HG02870 (cell line): ENCODE measurements around the gene HLCS.

Experiments
- ATAC-seq: cut with Tn5 transposase; IDR thresholded peaks from one replicate; pipeline ENCODE4 v1.9.1; 2021; ENCODE audit warnings: mild to moderate bottlenecking, moderate library complexity; ENCODE audit not compliant: unreplicated experiment

Gene HLCS

DNA sequence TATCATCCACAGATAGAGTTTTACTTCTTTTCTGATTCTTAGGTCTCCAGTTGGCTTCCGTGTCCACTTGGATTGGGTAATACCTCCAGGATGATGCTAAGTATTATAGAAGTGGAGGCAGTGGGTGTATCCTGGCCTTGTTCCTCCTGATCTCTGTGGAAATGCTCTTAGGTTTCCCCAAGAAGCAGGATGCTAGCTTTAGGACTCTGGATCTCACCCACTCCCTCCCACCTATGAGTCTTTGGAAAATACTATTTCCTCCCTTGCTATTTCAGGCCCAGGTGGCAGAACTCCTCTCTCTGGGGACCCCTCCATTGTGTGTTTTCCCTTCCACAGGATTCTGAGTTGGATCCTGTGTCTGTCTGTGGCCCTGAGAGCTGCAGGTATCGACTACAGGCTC, 180.9 kb downstream of the HLCS start:
- no peak for ATAC-seq

DNA sequence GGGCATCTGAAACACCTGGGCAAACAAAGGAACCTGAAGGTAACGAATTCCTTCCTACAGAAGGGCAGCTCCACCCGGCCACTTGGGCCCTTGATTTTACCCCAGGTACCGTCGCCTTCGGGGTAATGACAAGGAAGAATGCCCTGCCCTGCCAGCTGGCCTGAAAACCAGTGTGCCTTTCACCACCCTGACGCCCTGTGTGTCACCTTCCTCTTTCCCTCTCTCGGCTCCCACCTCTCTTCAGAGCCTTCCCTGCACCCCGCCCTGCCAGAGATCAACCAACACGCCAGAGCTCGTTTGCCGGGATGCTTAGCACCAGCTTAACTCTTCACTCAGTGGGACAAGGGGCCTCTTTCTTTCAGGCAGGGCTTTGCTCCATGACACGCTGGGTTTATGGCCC, 181.5 kb downstream of the HLCS start:
- ATAC-seq, result no peak

GRCh38 chr21:36783612-36784374, 182.7 kb downstream of the HLCS start:
- no peak for ATAC-seq

DNA sequence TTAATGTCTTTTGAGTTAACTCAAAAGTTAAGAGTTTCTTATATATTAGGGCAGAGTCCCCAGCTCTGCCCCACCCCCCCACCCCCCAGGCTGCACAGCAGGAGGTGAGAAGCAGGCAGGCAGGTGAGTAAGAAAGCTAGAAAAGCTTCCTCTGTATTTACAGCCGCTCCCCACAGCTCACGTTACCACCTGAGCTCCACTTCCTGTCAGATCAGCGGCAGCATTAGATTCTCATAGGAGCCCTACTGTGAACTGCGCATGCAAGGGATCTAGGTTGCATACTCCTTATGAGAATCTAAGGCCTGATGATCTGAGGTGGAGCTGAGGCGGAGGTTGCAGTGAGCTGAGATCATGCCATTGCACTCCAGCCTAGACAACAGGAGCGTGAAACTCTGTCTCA, 185.6 kb downstream of the HLCS start:
- ATAC-seq, result no peak

- ATAC-seq, result no peak
These were observed 189.4 kb downstream of the HLCS start for GRCh38 chr21:36776981-36777617.

DNA sequence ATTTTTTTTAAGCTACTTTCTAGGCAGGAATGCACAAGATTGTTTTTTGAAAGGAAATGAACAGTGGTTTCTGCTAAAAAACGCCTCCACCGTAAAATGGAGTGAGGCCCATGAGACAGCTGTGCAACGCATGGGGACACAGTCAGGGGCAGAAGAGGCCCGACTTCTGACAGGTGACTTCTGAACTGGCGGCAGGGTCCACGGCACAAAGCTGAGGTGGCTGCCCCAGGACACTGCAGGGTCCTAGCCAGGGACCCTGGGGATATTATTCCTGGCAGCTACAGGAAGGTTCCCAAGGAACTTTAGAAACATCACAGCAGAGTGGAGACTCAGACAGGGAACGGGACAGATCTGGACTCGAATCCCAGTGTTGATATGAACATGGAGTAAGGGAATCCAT, 192.5 kb downstream of the HLCS start:
- ATAC-seq, result no peak

- no peak for ATAC-seq
These were observed 193.4 kb downstream of the HLCS start for GRCh38 chr21:36773117-36773516.

- no peak for ATAC-seq
These were observed 197.2 kb downstream of the HLCS start for GRCh38 chr21:36769051-36769839.

DNA sequence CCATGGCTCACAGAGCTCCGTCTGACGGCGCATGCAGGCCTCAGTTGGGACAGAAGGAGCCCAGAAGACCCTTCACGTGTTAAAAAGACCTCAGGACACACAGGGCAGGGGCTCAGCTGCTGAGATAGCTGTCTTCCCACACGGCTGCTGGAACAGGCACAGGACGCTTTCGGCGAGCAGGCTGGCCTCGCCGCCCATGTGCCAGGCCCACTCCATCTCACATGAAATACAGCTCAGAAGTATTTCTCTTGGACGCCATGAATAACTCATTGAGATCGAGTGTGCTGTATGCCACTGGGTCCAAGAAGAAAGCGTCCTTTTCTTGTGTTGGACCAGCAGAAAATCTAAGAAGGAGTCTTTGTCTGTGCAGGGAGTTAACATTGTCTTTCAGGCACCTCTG, 198.0 kb downstream of the HLCS start:
- ATAC-seq, result no peak

DNA sequence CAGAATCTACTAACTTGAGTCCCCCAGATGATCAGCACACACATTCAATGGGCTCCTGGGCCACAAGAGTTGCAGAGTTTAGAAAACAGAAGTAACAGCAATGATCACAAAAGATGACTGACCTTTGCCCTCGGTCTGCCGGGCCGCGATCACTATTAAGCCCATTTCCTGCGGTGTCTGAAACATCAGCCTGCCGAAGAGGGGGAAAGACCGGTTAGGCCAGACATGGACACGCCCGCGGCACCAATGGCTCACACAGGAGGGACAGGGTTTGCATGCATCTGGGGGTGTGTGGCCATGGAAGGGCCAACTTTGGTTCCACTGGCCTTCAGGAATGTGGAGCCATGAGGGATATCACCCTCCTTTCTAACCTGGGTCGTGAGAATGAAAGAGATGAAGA, 199.4 kb downstream of the HLCS start:
- no peak for ATAC-seq

DNA sequence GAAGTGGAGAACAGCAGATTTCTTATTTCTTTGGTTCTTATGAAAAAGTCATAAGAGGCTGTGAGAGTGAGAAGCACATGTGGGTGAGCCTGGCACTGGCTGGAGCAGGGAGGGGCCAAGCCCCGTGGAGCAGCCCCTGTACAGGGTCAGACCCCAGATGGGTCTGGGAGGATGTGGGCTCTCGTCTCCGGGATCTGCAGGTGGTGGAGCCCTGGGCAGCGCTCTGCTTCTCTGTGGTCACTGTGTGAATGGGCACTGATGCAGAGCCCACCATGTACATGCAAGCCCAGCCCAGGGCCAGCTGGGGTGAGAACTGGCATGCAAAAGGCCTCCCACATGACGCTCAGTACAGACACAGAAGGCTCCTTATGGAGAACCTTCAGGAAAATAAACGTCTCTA, 200.0 kb downstream of the HLCS start:
- ATAC-seq, result no peak

DNA sequence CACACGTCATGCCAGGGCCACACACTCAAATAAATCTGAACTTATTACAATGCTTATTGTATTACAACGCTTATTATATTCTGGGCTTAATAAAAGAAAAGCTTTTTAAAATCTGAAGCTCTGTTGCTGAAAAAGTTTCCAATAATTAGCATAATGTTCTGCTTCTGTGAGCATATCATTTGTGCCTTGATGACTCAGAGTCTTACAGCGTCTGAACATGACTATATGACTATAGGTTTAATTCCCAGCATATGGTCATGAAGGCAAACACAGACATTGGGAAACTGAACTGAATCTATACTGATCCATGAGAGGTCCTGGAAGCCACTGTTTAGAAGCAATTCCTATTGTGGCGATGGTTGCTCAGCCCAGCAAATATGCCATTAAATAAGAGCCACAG, 201.2 kb downstream of the HLCS start:
- ATAC-seq, result no peak

DNA sequence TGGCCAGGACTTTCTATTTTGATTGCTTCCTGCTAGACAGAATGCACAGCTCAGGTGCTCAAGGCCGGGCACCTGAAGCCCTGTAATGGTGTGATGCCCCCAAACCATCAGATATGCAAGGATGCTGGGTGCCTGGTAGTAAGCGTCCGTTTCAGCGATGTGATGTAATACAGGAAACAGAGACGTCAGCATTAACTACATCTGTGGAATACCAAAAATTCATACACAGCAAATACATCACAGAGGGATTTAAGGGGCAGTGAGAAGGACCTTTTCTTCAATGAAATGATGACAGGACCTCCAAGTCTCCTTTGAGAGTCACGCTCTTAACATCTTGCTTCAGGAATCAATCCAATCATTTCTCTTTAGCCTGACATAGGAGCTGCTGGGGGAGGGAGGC, 203.2 kb downstream of the HLCS start:
- ATAC-seq, result no peak

GRCh38 chr21:36762642-36763041, 203.8 kb downstream of the HLCS start:
- no peak for ATAC-seq

GRCh38 chr21:36761685-36762084, 204.8 kb downstream of the HLCS start:
- ATAC-seq, result no peak

GRCh38 chr21:36759348-36760083, 207.0 kb downstream of the HLCS start:
- no peak for ATAC-seq

DNA sequence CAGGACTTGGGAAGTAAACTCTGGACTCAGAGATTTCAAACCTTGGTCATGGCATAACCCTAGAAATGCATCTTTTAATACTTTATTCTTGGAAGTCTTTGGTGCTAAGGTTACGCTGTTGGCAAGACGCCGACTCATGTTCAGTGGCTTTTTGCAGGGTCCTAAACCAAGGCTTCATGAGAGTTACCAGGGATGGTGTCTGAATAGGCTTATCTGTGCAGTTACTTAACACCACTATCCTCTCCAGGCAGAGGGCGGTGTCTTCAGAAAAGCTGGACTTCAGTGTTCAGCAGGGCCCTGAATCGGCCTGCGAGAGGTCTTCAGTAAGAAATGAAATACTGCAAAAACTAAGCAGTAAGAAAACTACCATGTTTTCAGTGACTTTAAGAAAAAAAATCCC, 209.3 kb downstream of the HLCS start:
- no peak for ATAC-seq

DNA sequence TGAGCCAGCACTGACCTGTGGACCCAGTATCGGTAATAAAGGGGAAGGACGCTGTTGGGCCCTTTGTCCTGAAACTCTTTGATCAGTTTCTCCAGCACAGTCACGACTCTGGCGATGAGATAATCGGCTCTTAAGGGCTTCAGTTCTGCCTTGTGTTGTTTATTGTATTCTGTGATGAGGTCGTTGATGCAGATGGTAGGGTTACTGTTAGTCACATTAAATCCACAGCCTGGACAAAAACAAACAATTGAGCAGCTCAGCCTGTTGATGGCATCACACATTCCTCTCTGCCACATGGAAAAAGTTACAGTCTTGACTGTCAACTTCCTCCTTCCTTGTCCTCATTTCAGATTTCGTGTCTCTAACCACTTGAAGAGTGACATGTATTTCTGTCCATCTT, 209.9 kb downstream of the HLCS start:
- ATAC-seq, result no peak

DNA sequence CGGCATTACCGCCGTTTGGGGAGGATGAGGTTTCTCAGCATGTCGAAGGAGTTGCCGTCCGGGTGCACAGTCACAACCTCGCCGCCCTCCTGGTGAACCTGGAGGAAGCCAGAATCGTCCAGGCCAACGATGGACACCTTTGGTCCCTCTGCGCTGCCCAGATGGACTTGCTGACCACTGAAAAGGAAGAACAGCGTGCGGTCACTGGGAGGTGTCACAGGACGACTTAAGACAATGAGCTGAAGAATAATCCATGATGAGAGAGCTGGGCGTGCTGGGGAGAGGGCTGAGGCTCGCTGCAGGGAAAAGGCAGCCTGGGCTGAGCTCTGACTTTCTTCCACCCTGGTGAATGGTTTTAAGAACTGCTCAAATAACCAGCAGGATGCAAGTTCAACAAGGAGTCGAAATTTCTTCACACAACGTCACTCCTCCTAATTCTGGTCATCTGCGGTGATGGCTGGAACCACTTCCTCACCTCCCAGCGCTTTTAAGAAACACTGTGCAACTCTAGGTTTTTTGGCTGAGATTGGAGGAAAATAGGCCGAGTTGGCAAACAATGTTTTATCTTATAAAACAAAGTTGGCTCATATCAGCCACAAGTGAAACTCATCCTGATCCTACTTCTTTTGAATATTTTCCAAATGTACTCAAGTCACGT, 212.1 kb downstream of the HLCS start:
- ATAC-seq, result no peak

- no peak for ATAC-seq
These were observed 212.9 kb downstream of the HLCS start for GRCh38 chr21:36753556-36753955.

DNA sequence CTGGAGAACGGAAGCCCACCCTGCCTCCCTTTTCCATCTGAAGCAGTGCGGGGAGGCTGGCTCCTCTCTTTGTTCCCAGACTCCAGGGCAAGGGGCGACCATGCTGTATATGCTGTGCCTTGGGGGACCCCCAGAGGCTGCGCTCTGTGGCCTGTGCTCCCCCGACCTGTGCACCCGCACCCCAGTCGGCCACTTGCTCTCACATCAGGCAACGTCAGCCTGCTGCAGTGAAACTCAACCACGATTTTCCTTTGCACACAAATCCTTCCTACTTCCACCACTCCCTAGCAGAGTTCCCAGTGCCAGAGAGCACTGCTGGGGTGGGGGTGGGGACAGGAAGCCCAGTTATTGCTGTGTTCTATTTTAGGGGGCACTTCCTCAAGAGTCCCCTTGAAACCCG, 215.1 kb downstream of the HLCS start:
- no peak for ATAC-seq
